NCI-H1436 (cell line): ENCODE data around the gene LAMTOR4.

ENCODE experiments used
- DNase-seq: peaks from one replicate; lab custom pipeline; 2025; lab: John Stamatoyannopoulos, UW

Gene LAMTOR4

GRCh38 chr7:100148559-100149328 is at the start of gene LAMTOR4:
TSS of gene LAMTOR4 (plus strand) at chr7:100148918. CDS start at chr7:100148973, 55 bp downstream.
- DNase-seq = peak; percentile 98

DNA sequence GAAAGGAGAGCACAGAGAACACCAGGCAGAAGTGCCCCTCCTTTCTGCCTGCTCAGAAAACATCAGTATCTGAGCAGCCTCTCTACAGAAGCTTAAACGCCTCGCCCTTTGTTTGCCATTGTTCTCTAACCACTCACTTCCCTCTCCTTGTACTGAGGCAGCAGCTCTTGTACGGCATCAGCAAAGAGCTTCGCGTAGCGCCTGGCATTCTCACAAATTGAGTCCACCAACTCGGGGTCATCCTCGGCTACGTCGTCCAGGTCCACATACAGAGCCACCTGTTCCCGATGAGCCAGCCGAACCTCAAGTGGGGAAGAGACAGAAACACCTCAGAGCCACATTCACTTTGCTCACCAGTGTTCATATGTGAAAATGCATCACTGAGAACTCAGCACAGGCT is 49.3 kb upstream of the LAMTOR4 start:
- DNase-seq = no peak

DNA sequence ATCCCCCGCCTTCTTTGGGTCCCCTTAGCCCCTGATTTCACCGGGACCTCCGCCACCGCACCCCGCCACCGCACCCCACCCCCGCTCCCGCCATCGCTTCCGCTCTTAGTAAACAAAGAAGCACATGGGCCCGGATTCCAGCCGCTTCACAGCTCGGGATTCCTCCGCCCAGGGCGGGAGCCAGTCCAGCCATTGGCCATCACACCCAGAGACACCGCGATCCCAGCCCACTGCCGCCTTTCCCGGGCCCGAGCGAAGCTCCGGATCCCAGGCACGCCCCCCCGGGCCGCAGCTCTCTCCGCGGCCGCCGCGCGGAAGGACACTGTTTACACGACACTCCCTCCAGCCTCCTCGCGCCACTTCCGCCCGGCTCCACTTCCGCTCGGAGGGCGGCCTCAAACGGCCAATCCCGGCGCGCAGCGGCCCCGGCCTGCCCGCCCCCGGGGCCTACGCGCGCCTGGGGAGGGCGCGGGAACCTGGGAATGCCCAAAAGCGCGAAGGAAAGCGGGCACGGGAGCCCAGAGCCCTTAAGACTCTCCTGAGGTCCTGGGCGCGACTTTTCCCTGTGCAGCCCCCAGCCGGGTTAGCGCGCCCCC is 48.2 kb upstream of the LAMTOR4 start:
- peak; percentile 90 for DNase-seq

- DNase-seq = peak; percentile 98
Observed at GRCh38 chr7:100101016-100101862, 47.5 kb upstream of the LAMTOR4 start, which contains the start of the genes AP4M1 and MCM7. TSS of gene AP4M1 (plus strand) at chr7:100101643. CDS start at chr7:100101715, 72 bp downstream. TSS of gene MCM7 (minus strand) at chr7:100101397. CDS start at chr7:100101294, 103 bp downstream.

DNA sequence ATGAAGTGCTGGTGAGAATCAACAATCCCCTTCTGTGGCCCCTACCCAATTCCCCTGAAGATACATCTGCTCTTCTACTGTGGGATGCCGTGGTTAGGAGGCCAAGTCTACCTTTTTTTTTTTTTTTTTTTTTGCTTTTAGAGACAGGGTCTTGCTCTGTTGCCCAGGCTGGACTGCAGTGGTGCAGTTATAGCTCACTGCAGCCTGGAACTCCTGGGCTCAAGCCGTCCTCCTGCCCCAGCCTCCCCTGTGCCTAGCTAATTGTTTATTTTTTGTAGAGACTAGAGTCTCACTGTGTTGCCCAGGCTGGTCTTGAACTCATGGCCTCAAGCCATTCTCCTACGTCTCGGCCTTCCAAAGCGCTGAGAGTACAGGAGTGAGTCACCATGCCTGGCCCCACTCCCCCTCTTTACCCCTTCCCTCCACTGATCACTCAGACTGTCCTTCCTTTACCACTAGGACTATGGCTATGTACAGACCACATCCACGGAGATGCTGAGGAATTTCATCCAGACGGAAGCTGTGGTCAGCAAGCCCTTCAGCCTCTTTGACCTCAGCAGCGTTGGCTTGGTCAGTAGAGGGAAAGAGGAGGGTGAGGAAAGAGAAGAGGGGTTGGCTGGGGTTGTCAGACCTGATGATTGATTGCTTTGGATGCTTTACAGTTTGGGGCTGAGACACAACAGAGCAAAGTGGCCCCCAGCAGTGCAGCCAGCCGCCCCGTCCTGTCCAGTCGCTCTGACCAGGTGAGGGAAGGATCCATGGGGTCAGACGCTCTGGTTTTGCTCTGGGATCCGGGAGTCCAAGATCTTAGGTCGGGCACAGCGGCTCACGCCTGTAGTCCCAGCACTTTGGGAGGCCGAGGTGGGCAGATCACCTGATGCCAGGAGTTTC is 45.5 kb upstream of the LAMTOR4 start:
- no peak for DNase-seq

- no peak for DNase-seq
Observed at GRCh38 chr7:100105534-100105933, 43.2 kb upstream of the LAMTOR4 start.

DNA sequence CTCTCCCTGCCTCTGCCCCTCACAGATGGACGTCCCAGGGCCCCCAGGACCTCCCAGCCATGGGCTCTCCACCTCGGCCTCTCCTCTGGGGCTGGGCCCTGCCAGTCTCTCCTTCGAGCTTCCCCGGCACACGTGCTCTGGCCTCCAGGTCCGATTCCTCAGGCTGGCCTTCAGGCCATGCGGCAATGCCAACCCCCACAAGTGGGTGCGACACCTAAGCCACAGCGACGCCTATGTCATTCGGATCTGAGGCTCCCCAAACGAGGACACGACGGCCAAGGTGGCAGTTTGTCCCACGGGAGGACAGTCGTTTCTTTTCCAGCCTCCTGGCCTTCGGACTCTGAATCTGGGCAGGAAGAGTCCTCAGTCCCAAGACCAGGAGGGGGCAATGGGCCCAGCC is 42.1 kb upstream of the LAMTOR4 start:
- no peak for DNase-seq

DNA sequence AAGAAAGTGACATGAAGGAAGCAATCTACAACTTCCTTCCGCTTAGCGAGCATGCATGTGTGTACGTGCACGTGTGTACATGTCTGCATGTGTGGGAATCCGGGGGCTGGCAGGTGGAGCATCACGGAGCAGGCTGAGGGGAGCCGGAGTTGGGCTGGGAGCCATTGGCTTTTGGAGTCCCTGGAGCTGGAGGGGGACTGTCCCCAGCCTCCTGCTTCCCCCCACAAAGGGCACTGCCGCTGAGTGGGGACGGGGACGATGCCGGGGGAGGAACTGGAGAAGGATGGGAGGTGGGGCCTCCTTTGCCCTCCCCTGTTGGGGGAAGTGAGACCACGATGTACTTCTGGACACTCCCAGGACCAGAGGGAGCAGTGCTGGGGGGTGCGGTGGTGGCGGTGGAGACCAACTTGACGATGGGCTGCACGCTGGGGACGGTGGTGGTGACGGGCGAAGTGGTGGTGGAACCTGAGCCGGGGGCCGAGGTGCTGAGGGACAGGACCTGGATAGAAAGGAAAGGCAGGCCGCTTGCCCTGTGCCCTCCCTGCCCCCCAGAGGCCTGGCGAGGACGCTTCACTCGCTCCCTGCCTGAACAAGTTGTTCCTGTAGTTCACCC is 41.5 kb upstream of the LAMTOR4 start:
- DNase-seq = no peak

DNA sequence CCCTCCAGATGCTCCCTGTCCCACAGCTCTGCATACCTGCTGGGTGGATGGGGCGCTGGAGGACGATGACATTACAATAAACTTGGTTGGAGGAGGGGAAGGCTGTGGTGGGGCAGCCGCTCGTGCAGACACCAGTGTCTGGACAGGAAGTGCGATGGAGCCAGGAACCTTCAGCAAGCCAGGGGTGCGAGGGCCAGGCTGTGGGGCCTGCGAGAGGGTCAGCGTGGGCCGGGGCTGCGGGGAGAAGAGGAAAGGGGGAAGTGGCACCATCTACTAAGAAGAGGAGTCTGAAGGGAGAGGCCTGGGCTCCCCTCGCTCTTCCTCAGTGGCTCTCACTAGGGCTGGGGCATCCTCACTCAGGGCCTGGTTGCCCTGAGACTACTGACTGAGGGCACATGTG is 40.8 kb upstream of the LAMTOR4 start:
- no peak for DNase-seq

DNA sequence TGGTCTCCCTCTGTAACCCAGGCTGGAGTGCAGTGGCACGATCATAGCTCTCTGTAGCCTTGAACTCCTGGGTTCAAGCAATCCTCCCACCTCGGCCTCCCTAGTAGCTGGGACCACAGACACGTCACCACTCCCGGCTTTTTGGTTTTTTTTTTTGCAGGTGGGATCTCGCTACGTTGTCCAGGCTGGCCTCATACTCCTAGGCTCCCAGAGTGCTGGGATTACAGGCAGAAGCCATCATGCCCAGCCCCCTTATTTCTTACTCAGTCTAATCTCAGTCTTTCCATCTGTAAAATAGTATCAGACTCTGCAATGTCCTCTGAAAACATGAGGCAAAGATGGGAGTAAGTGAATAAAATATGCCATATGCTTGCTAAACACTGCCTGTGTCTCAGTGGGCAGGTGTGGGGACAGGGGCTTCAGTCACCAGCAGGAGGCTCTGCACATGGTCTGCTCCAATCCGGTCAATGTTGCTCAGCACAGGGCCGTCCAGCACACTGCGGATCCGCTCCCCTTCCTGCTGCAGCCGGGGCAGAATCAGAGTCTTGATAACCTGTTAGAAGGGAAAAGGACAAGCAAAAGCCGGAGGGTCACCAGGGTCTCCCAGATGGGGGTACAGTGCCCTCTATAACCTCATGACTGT is 39.1 kb upstream of the LAMTOR4 start:
- no peak for DNase-seq

DNA sequence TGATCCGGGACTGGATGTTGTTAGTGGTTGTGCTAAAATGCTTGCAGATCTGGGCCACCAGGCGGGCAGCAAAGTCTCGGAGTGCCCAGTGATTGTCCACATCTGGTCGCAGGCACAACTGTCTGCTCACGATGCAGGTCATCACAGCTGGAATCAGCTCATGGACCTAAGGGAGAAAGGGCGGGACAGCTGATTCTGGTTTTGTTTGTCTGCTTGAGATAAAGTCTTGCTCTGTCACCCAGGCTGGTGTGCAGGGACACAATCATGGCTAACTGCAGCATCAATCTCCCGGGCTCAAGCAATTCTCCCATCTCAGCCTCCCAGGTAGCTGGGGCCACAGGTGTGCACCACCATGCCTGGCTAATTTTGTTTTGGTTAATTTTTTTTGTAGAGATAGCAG is 37.6 kb upstream of the LAMTOR4 start:
- DNase-seq = no peak

- DNase-seq = no peak
Observed at GRCh38 chr7:100111914-100112313, 36.8 kb upstream of the LAMTOR4 start.

DNA sequence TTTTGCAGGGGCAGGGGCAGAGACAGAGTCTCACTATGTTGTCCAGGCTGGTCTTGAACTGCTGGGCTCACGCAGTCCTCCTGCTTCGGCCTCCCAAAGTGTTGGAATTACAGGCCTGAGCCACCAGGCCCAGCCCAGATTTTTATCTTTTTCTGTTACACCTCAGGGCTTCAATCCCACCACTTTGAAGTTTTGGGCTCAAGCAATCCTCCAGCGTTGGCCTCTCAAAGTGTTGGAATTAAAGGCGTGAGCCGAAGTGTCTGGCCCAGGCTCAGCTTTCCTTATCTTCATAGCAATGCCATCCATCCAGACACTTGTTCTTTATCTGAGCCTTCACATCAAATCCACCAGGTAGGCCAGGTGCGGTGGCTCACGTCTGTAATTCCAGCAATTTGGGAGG is 33.7 kb upstream of the LAMTOR4 start:
- DNase-seq = no peak

DNA sequence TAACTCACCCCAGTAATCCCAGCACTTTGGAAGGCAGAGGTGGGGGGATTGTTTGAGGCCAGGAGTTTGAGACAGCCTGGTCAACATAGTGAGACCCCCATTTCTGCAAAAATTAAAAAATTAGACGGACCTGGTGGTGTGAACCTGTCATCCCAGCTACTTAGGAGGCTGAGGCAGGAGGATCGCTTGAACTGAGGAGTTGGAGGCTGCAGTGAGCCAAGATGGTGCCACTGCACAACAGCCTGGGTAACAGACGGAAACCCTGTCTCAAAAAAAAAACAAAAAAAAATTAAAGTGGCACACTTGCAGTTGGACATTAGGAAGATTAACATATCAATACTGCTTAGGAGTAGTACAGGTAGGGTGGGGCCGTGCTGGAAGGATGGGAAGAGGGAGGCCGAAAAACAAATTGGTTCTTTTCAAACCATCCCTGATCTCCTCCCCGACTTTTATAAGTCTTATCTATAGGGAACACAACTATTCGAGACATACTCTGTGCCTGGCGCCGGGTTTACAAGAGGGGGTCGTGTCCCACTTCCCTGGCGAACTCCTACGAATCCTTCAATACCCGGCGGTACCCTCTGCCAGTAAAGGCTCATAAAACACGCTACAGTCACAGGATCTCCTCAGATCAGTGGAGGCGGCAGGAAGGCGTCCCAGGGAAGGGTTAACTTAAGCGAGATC is 30.2 kb upstream of the LAMTOR4 start:
- DNase-seq = no peak

DNA sequence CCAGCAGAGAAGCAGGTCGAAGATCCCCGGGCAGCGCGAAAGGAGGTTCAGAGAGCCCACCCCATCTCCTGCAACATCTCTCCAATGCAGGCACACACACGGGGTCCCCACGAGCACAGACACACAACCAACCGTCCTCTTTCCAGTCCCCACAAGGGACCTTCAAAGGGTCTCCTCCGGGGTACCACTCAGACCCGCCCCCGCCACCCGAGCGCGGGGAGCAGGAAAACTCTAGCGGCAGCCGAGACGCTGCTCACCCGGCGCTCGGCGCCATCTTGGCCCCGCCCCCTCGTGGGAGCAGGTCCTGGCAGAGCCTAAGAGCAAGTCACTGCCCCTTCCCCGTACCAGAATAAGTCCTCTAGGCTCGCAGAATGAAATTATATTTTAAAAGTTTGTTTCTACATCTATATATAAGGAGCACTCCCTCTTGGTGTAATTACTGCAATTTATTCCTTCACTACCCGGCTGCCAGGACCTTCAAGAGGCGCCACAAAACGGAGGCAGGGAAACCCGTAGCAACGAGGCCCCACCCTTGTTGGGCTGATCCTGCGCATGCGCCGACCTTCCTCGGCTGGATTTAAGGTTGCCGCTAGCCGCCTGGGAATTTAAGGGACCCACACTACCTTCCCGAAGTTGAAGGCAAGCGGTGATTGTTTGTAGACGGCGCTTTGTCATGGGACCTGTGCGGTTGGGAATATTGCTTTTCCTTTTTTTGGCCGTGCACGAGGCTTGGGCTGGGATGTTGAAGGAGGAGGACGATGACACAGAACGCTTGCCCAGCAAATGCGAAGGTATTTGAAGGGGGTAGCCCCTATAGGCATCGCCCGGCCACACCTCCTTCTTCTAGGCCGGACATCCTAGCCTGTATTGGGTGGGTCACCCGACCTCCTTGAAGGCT is 29.4 kb upstream of the LAMTOR4 start, which contains the start of the genes CNPY4 and TAF6:
Gene CNPY4, plus strand, starts transcription at position 563 of the 898 bp plus-strand sequence. Its CDS starts 111 bp downstream, at position 674.
Gene TAF6, minus strand, starts transcription at position 287 of the 898 bp plus-strand sequence. CDS start 5,149 bp downstream, outside the sequence.
- peak; percentile 94 for DNase-seq

GRCh38 chr7:100119970-100120732 is 28.6 kb upstream of the LAMTOR4 start:
- DNase-seq = no peak

DNA sequence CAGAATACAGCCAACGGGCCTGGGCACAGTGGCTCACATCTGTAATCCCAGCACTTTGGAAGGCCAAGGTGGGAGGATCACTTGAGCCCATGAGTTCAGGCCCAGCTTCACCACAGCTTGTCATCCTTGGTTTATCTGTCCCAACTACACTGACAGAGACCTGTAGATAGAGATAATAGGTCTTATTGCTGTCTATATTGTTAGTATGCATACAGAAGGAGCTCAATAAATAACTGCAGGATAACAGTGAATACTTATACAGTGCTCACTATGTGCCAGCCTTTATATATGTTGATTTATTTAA is 28.0 kb upstream of the LAMTOR4 start:
- DNase-seq = no peak

DNA sequence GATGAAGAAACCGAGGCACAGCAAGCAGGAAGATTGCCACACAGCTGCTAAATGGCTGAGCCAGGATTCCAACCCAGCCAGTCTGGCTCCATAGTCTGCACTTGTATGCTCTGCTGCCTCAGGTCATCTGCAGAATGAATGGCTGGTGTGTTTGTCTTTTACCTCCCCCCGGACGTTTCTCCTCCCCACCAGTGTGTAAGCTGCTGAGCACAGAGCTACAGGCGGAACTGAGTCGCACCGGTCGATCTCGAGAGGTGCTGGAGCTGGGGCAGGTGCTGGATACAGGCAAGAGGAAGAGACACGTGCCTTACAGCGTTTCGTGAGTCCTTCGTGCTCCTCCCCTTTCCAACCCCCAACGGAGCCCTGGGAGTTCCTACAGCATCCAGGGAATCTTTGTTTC is 26.7 kb upstream of the LAMTOR4 start:
- peak; percentile 67 for DNase-seq
